ENCODE results near the gene OR2AJ1. TPM values are rescaled to one million over a fixed set of nuclear protein-coding genes. Genes with fewer than 3 reads are reported as not detected.

OR2AJ1 gene
- total RNA-seq, 1 experiment from 2014 or later = not detected

DNA sequence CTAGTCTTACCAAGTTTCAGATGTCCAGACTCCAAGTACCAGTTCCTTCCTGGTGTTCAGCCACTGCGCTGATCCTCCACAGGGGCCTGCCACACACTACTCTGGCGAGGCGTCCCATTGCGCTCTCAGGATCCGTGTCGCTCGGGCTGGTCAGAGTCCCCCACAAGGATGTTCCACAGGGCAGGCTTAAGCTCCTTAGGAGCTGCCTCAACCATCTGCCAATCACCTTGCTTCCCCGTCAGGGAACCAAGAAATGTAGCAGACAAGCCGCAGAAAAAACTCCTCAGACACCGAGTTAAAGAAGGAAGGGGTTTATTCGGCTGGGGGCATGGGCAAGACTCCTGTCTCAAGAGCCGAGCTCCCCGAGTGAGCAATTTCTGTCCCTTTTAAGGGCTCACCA is 19.5 kb upstream of the OR2AJ1 start:
- intact Hi-C loops (cut with micrococcal nuclease; ENCODE audit: unreplicated experiment) = no loop called here
- Histone ChIP-seq H3K36me3 (ENCODE audit: control insufficient read depth, insufficient read depth, low read length) (no peaks in the 10 kb centered on the region), H3K9me3 (no peaks in the 10 kb centered on the region), H3K27me3 (replicated peaks; ENCODE audit: control insufficient read depth, insufficient read depth, low read length) (no peaks in the 10 kb centered on the region), H3K4me1 (no peaks in the 10 kb centered on the region), H3K4me3 (ENCODE audit: low read depth, low read length) (no peak overlapping the region)
- H3K4me1 Mint-ChIP-seq (ENCODE audit: low read depth, unreplicated experiment) = no peaks in the 10 kb centered on the region
- peaks cover 25% of the 10 kb centered on the region for H3K9me3 Mint-ChIP-seq (ENCODE audit: unreplicated experiment)
- H3K27ac Mint-ChIP-seq (ENCODE audit: unreplicated experiment) = no peak overlapping the region
- CTCF ChIA-PET = no interaction called here
- no peak for DNase-seq
- H3K27me3 Mint-ChIP-seq (ENCODE audit: insufficient read depth, unreplicated experiment) = no peaks in the 10 kb centered on the region
- H3K36me3 Mint-ChIP-seq (ENCODE audit: insufficient read depth, unreplicated experiment) = no peaks in the 10 kb centered on the region
- no peak overlapping the region for H3K4me3 Mint-ChIP-seq (ENCODE audit: unreplicated experiment)
- POLR2A ChIA-PET = no interaction called here
- TF ChIP-seq, protein P1, sequence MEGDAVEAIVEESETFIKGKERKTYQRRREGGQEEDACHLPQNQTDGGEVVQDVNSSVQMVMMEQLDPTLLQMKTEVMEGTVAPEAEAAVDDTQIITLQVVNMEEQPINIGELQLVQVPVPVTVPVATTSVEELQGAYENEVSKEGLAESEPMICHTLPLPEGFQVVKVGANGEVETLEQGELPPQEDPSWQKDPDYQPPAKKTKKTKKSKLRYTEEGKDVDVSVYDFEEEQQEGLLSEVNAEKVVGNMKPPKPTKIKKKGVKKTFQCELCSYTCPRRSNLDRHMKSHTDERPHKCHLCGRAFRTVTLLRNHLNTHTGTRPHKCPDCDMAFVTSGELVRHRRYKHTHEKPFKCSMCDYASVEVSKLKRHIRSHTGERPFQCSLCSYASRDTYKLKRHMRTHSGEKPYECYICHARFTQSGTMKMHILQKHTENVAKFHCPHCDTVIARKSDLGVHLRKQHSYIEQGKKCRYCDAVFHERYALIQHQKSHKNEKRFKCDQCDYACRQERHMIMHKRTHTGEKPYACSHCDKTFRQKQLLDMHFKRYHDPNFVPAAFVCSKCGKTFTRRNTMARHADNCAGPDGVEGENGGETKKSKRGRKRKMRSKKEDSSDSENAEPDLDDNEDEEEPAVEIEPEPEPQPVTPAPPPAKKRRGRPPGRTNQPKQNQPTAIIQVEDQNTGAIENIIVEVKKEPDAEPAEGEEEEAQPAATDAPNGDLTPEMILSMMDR (IDR thresholded peaks at IDR 0.05; ENCODE audit: insufficient read depth in 1 of 2, low read depth in 1 of 2, low read length in 1 of 2, severe bottlenecking in 1 of 2, unreplicated experiment in 1 of 2) = no peak
- BruUV-seq (replicated peaks) = no TSS peak

DNA sequence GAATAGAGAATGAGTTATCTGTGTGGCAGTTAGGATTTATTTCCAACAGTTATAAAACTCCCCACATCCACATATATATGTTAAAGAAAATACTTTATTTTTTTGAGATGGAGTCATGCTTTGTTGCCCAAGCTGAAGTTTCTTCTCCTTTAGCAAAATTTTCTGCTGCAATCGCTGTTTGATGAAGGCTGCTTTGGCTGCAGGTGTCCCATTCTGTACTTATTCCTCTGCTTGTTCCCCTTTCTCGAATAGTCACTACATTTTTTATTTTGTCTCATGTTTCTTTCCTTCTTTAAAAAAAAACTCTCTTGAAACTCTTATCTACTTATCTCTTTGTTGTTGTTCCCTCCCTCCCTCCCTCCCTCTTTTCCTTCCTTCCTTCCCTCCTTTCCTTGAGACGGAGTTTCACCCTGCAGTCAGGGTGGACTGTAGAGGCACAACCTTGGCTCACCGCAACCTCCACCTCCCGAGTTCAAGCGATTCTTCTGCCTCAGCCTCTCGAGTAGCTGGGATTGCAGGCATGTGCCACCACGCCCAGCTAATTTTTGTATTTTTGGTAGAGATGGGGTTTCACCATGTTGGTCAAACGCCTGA is 18.7 kb upstream of the OR2AJ1 start:
- CTCF ChIA-PET = no interaction called here
- BruUV-seq (replicated peaks) = no TSS peak
- no peak overlapping the region for H3K4me3 ChIP-seq (ENCODE audit: low read depth, low read length)
- H3K4me1 ChIP-seq = no peaks in the 10 kb centered on the region
- intact Hi-C loops (cut with micrococcal nuclease; ENCODE audit: unreplicated experiment) = no loop called here
- Mint-ChIP-seq H3K4me3 (ENCODE audit: unreplicated experiment) (no peak overlapping the region), H3K27ac (ENCODE audit: unreplicated experiment) (no peak overlapping the region), H3K9me3 (ENCODE audit: unreplicated experiment) (peaks cover 25% of the 10 kb centered on the region), H3K27me3 (ENCODE audit: insufficient read depth, unreplicated experiment) (no peaks in the 10 kb centered on the region), H3K36me3 (ENCODE audit: insufficient read depth, unreplicated experiment) (no peaks in the 10 kb centered on the region), H3K4me1 (ENCODE audit: low read depth, unreplicated experiment) (no peaks in the 10 kb centered on the region)
- no peaks in the 10 kb centered on the region for H3K36me3 ChIP-seq (ENCODE audit: control insufficient read depth, insufficient read depth, low read length)
- DNase-seq = no peak
- no peaks in the 10 kb centered on the region for H3K27me3 ChIP-seq (replicated peaks; ENCODE audit: control insufficient read depth, insufficient read depth, low read length)
- H3K9me3 ChIP-seq = no peaks in the 10 kb centered on the region
- TF ChIP-seq, protein P1 (IDR thresholded peaks at IDR 0.05; ENCODE audit: insufficient read depth in 1 of 2, low read depth in 1 of 2, low read length in 1 of 2, severe bottlenecking in 1 of 2, unreplicated experiment in 1 of 2) = no peak
- POLR2A ChIA-PET = no interaction called here

DNA sequence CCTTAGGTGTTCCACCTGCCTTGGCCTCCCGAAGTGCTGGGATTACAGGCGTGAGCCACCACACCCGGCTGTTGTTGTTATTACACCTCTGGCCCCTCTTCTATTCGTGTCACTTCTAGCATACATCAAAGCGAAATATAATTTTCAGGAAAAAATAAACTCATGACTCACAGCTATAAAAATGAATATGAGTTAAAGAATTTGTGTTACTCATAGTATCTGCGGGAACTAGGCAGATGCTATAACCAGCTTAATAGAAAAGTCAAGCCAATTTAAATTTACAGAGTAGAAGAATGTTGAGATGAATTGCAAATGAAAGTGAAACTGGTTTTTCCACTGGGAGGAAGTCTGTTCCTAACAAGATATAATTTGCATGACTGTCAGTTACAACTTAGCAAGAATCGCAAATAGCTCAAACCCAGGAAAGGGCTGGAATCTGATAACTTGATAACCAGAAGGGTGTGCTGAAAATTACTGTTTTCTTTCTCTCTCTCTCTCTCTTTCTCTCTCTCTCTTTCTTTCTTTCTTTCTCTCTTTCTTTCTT is 18.1 kb upstream of the OR2AJ1 start:
- Mint-ChIP-seq H3K27ac (ENCODE audit: unreplicated experiment) (no peak overlapping the region), H3K36me3 (ENCODE audit: insufficient read depth, unreplicated experiment) (no peaks in the 10 kb centered on the region), H3K9me3 (ENCODE audit: unreplicated experiment) (peaks cover 25% of the 10 kb centered on the region), H3K27me3 (ENCODE audit: insufficient read depth, unreplicated experiment) (no peaks in the 10 kb centered on the region), H3K4me3 (ENCODE audit: unreplicated experiment) (no peak overlapping the region), H3K4me1 (ENCODE audit: low read depth, unreplicated experiment) (no peaks in the 10 kb centered on the region)
- Histone ChIP-seq H3K36me3 (ENCODE audit: control insufficient read depth, insufficient read depth, low read length) (no peaks in the 10 kb centered on the region), H3K4me3 (ENCODE audit: low read depth, low read length) (no peak overlapping the region), H3K9me3 (no peaks in the 10 kb centered on the region), H3K27me3 (replicated peaks; ENCODE audit: control insufficient read depth, insufficient read depth, low read length) (no peaks in the 10 kb centered on the region), H3K4me1 (no peaks in the 10 kb centered on the region)
- no TSS peak for BruUV-seq (replicated peaks)
- ChIA-PET POLR2A (no interaction called here), CTCF (no interaction called here)
- no peak for DNase-seq
- intact Hi-C loops (cut with micrococcal nuclease; ENCODE audit: unreplicated experiment) = no loop called here
- TF ChIP-seq, protein P1 (IDR thresholded peaks at IDR 0.05; ENCODE audit: insufficient read depth in 1 of 2, low read depth in 1 of 2, low read length in 1 of 2, severe bottlenecking in 1 of 2, unreplicated experiment in 1 of 2) = no peak
